ENCODE results near the gene RCAN1.

The RCAN1 gene

GRCh38 chr21:34531399-34531798 is 83.5 kb downstream of the RCAN1 start:
- Histone ChIP-seq H3K4me3 (ENCODE audit: low read length) (no peak overlapping the region), H3K27ac (ENCODE audit: low read length) (no peak overlapping the region), H3K36me3 (replicated peaks; ENCODE audit: low read depth, low read length) (no peaks in the 10 kb centered on the region), H3K4me1 (ENCODE audit: low read length) (peaks cover 8% of the 10 kb centered on the region), H3K9ac (ENCODE audit: low read length) (no peak overlapping the region), H3K79me2 (ENCODE audit: low read length) (no peaks in the 10 kb centered on the region), H3K27me3 (ENCODE audit: low read depth, low read length) (peaks cover 15% of the 10 kb centered on the region), H4K20me1 (ENCODE audit: insufficient read depth, low read length) (no peaks in the 10 kb centered on the region), H2AFZ (ENCODE audit: low read depth, low read length) (no peak overlapping the region), H3K4me2 (ENCODE audit: low read length) (no peak overlapping the region), H3K9me3 (ENCODE audit: insufficient read depth, low read length) (no peaks in the 10 kb centered on the region)
- TF ChIP-seq CTCF (IDR thresholded peaks at IDR 0.05; ENCODE audit: low read depth, low read length) (no peak), EZH2phosphoT487 (IDR thresholded peaks at IDR 0.05; ENCODE audit: low read depth) (no peak)

GRCh38 chr21:34530261-34530660 is 84.7 kb downstream of the RCAN1 start:
- no peaks in the 10 kb centered on the region for H3K9me3 ChIP-seq (ENCODE audit: insufficient read depth, low read length)
- no peaks in the 10 kb centered on the region for H3K36me3 ChIP-seq (replicated peaks; ENCODE audit: low read depth, low read length)
- H3K4me2 ChIP-seq (ENCODE audit: low read length): no peak overlapping the region
- H3K4me3 ChIP-seq (ENCODE audit: low read length): no peak overlapping the region
- peaks cover 15% of the 10 kb centered on the region for H3K27me3 ChIP-seq (ENCODE audit: low read depth, low read length)
- H3K9ac ChIP-seq (ENCODE audit: low read length): no peak overlapping the region
- H3K79me2 ChIP-seq (ENCODE audit: low read length): no peaks in the 10 kb centered on the region
- H2AFZ ChIP-seq (ENCODE audit: low read depth, low read length): no peak overlapping the region
- no peak for TF ChIP-seq EZH2phosphoT487 (IDR thresholded peaks at IDR 0.05; ENCODE audit: low read depth)
- TF ChIP-seq CTCF (IDR thresholded peaks at IDR 0.05; ENCODE audit: low read depth, low read length): no peak
- no peaks in the 10 kb centered on the region for H4K20me1 ChIP-seq (ENCODE audit: insufficient read depth, low read length)
- no peak overlapping the region for H3K27ac ChIP-seq (ENCODE audit: low read length)
- H3K4me1 ChIP-seq (ENCODE audit: low read length): peaks cover 12% of the 10 kb centered on the region

- no peak overlapping the region for H3K4me3 ChIP-seq (ENCODE audit: low read length)
- peaks cover 15% of the 10 kb centered on the region for H3K27me3 ChIP-seq (ENCODE audit: low read depth, low read length)
- peaks cover 21% of the 10 kb centered on the region for H3K4me1 ChIP-seq (ENCODE audit: low read length)
- no peak overlapping the region for H2AFZ ChIP-seq (ENCODE audit: low read depth, low read length)
- H4K20me1 ChIP-seq (ENCODE audit: insufficient read depth, low read length): no peaks in the 10 kb centered on the region
- no peak for TF ChIP-seq EZH2phosphoT487 (IDR thresholded peaks at IDR 0.05; ENCODE audit: low read depth)
- no peak for TF ChIP-seq CTCF (IDR thresholded peaks at IDR 0.05; ENCODE audit: low read depth, low read length)
- no peaks in the 10 kb centered on the region for H3K36me3 ChIP-seq (replicated peaks; ENCODE audit: low read depth, low read length)
- H3K9ac ChIP-seq (ENCODE audit: low read length): no peak overlapping the region
- H3K79me2 ChIP-seq (ENCODE audit: low read length): no peaks in the 10 kb centered on the region
- no peaks in the 10 kb centered on the region for H3K9me3 ChIP-seq (ENCODE audit: insufficient read depth, low read length)
- H3K4me2 ChIP-seq (ENCODE audit: low read length): no peak overlapping the region
- H3K27ac ChIP-seq (ENCODE audit: low read length): no peak overlapping the region
These were observed 86.8 kb downstream of the RCAN1 start for GRCh38 chr21:34528131-34528561.

GRCh38 chr21:34526618-34527290 is 88.2 kb downstream of the RCAN1 start:
- Histone ChIP-seq H4K20me1 (ENCODE audit: insufficient read depth, low read length) (no peaks in the 10 kb centered on the region), H3K27me3 (ENCODE audit: low read depth, low read length) (peaks cover 15% of the 10 kb centered on the region), H3K4me2 (ENCODE audit: low read length) (peak overlapping the region; percentile 80), H3K4me3 (ENCODE audit: low read length) (peak overlapping the region; percentile 67), H2AFZ (ENCODE audit: low read depth, low read length) (peak overlapping the region; percentile 86; the same call in 1 of the 2 replicates), H3K79me2 (ENCODE audit: low read length) (no peaks in the 10 kb centered on the region), H3K36me3 (replicated peaks; ENCODE audit: low read depth, low read length) (no peaks in the 10 kb centered on the region), H3K4me1 (ENCODE audit: low read length) (peaks cover 21% of the 10 kb centered on the region), H3K9me3 (ENCODE audit: insufficient read depth, low read length) (no peaks in the 10 kb centered on the region), H3K27ac (ENCODE audit: low read length) (no peak overlapping the region), H3K9ac (ENCODE audit: low read length) (peak overlapping the region; percentile 25; the same call in 1 of the 2 replicates)
- TF ChIP-seq CTCF (IDR thresholded peaks at IDR 0.05; ENCODE audit: low read depth, low read length) (no peak), EZH2phosphoT487 (IDR thresholded peaks at IDR 0.05; ENCODE audit: low read depth) (no peak)

Measured in OCI-LY3 (cell line).